Measurements from ENCODE around the gene P3H2. TPM values are rescaled to one million over a fixed set of nuclear protein-coding genes. Genes with fewer than 3 reads are reported as not detected.

The P3H2 gene
- total RNA-seq, 1 donor from 2014 or later, result 24.2 TPM

GRCh38 chr3:190125436-190126068 is 4.9 kb upstream of the P3H2 start:
- no peak for DNase-seq (ENCODE audit: low read depth)

DNA sequence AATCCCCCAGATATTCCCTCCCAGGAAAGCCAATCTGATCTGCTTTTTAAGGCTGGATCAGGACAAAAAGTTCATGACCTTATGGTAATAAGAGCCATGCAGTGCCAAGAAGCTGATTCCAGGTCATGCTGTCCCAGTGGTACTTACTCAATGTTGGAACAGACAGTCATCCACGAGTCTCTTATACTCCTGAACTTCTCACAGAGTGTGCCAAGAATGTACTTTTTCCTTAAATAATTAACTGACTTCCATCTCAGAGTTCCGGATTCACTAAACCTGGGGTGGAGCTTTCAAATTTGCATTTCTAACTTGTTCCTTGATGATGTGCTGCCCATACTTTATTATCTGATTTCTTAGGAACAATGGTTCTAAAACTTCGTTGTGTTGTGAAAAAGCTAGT is 3.4 kb upstream of the P3H2 start:
- no peak for DNase-seq (ENCODE audit: low read depth)

- no peak for DNase-seq (ENCODE audit: low read depth)
Observed at GRCh38 chr3:190122198-190122771, 1.6 kb upstream of the P3H2 start.

- no peak for DNase-seq (ENCODE audit: low read depth)
Observed at GRCh38 chr3:190121383-190121782, 686 bp upstream of the P3H2 start.

DNA sequence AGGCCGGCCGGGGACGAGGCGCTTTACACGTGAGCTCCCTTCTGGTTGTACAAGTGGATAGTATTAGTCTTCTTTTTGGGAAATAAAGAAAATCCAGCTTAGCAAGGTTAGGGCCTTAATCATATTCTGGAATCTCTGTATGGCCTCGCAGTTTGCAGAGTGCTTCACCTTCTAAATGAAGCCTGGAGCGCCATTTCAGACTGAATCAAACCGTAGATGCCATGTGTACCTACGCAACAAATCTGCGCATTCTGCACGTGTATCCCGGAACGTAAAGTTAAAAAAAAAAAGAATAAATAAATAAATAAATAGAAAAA is 322 bp upstream of the P3H2 start:
- DNase-seq (ENCODE audit: low read depth), result no peak

DNA sequence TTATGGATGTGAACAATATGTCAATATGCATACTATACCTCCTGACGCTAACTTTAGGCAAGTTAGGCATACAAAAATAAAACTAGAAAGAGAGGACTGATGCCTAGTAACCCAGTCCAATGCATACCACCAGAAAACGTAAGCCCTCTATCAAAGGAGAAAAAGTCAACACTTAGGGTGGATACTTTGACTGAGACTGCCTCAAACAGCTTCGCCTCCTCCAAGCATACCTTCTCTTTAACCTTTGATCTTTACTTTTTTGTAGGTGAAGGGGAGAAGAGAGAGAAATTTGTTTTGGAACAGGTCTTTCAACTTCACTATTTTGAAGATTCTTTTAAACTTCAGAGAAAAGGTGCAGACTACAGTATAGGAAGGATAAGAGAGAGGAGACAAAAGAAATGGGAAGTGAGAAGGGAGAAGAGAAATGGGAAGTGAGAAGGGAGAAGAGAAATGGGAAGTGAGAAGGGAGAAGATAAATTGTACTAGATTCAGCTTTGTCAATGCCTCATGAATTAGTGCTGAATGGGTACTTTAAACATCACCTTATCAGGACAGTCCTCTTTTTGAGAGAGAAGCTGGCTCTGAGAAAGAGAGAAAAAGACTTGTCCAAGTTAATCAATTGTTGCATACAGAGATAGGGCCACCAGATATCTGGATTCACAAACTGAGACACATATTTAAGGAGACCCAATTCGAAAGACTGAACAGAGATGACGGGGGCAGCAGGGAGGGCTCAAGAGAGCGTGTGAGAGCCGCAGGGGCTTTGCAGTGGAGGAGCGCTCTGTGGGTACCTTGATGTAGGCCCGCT is 1.0 kb downstream of the P3H2 start:
- DNase-seq (ENCODE audit: low read depth), result no peak

GRCh38 chr3:190118438-190118837 is 2.3 kb downstream of the P3H2 start:
- no peak for DNase-seq (ENCODE audit: low read depth)

DNA sequence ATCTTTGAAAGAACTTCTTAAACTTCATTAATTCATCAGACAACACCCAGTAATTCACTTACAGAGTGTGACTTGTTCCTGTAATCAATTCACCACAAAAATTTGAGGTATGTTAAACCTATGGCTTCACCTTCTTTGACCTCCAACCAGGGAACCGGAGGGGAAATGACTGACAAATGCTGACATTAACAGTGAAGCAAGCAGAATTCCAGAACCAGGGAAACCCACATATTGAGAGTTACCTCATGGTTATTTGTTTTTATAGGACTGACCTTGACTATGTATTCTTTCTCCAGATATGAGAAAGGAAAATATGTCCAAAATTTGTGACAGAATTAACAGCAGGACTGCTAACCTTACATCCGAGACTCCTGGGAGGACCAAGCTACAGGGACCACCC is 2.7 kb downstream of the P3H2 start:
- no peak for DNase-seq (ENCODE audit: low read depth)

GRCh38 chr3:190116551-190117067 is 4.1 kb downstream of the P3H2 start:
- peak; percentile 22 for DNase-seq (ENCODE audit: low read depth)

- DNase-seq (ENCODE audit: low read depth), result no peak
Observed at GRCh38 chr3:190110826-190111225, 9.9 kb downstream of the P3H2 start.

DNA sequence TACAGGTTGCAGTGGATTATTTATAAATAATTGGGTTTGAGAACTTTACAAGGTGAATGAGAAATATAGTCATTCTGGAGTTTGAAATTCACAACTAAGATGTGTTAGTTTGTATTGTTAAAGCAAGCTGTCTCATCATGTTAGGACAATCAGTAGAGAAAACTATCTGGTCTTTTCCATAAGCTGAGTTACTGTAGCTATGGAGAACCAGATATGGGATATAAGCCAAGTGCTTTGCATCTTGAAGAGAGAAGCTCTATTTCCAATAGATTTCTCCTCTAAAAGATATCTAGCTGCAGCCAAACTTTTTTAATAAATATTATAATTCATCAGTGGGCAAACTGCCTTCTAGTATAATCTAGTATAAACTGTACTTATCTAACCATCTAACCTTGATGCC is 11.3 kb downstream of the P3H2 start:
- no peak for DNase-seq (ENCODE audit: low read depth)

- no peak for DNase-seq (ENCODE audit: low read depth)
Observed at GRCh38 chr3:190108804-190109203, 11.9 kb downstream of the P3H2 start.

GRCh38 chr3:190105876-190106275 is 14.8 kb downstream of the P3H2 start:
- no peak for DNase-seq (ENCODE audit: low read depth)

DNA sequence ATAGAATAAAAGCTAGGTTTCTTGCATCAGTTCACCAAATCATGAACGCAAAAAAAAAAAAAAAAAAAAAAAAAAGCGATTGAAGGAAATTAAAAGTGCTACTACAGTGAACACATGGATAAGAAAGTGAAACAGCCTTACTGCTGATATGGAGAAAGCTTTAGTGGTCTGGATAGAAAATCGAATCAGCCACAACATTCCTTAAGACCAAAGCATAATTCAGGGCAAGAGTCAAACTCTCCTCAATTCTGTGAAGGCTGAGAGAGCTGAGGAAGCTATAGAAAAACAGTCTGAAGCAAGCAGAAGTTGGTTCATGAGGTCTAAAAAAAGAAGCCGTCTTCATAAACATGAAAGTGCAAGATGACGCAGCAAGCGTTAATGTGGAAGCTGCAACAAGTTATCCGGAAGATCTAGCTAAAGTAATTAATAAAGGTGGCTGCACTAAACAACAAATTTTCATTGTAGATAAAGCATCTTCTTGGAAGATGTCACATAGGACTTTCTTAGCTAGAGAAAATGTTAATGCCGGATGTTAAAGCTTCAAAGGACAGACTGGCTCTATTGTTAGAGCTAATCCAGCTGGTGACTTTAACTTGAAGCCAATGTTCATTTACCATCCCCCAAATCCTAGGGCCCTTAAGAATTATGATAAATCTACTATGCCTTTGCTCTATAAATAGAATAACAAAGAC is 19.2 kb downstream of the P3H2 start:
- DNase-seq (ENCODE audit: low read depth), result peak; percentile 47

DNA sequence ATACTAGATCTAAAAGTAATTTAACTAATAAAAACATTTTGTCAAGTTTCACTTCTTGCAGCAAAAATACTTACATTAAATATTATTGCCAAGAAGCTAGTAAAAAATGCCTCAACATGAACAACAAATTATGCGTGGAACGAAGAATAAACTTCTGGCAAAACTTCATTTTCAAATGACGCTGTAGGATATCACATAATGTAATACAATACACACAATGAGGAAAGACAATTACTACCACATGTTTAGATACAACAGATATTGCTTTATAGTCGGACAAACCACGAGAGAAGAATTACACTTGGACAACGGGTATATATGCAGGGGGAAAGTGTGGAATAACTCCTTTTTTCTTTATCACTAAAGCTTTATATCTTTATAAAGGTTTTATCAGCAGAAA is 21.6 kb downstream of the P3H2 start:
- no peak for DNase-seq (ENCODE audit: low read depth)

DNA sequence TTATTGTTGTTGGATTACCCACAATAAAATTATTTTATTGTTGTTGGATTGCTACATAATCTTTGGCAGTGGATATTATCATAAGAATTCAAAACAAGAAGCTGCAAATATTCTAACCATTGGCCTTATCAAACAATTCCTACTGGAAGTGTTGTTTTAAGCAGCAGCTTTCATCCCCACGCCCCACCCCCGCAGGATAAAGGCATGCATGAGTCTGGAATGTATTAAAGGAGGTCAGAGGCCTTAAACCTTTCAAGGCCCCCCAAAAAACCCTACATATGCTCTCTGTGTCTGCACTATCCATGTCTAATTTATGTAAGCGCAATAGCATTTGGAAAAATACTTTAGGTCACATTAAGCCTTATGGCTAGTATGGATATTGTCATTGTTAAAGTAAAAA is 23.1 kb downstream of the P3H2 start:
- no peak for DNase-seq (ENCODE audit: low read depth)

- DNase-seq (ENCODE audit: low read depth), result no peak
Observed at GRCh38 chr3:190097025-190097424, 23.7 kb downstream of the P3H2 start.

DNA sequence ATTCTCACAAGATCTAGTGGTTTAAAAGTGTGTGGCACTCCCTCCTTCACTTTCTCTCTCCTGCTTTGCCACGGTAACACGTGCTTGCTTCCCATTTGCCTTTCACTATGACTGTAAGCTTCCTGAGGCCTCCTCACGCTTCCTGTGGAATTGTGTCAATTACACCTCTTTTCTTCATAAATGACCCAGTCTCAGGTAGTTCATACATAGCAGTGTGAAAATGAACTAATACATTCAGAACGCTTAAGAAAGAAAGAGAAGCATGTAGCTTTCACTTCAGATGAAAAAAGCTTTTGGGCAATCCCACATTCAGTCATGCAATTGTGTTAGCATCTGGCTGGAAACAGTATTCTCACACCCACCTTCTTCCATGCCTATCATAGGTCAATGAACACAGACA is 24.4 kb downstream of the P3H2 start:
- no peak for DNase-seq (ENCODE audit: low read depth)

GRCh38 chr3:190094160-190094718 is 26.5 kb downstream of the P3H2 start:
- DNase-seq (ENCODE audit: low read depth), result no peak

DNA sequence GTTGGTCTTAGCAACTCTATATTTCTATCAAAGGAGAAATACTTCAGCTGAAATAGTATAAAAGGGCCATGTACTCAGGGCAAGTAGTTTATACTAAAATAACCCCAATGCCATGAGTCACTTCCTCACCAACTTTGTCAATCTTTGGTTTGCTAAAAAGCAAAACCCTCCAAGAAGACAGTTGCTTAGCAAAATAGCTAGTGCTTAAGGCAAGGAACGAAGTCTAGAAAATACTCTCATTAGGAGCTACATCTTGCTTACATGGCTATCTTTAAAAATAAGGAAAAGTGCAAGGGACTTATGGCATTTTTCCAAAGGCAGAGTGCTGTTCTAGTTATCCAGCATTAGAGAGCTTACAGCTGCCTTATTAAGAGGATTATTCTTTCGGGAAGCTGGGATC is 28.4 kb downstream of the P3H2 start:
- peak; percentile 71 for DNase-seq (ENCODE audit: low read depth)

DNA sequence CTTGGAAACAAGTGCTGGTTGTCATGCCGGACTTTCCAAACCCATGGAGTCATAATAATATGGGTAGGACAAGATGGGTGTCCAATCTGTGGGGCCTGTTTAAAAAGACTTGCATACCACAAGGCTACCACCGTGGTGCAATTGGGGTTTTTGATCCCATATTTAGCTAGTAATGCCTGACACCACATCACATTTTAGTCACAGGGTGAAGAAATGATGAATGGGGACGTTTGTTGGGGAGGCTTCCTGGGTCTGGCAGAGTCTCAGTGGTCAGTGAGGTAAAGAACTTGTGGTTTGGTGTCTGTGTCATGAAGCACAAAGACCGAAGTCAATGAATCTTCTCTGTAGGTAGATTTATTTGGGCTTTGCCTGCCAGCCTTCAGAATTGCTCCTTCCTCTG is 31.0 kb downstream of the P3H2 start:
- peak; percentile 82 for DNase-seq (ENCODE audit: low read depth)

GRCh38 chr3:190088890-190089289 is 31.8 kb downstream of the P3H2 start:
- DNase-seq (ENCODE audit: low read depth), result no peak
